Ramos (cell line): Measurements from ENCODE around the gene DLGAP1.

Source experiments
- in situ Hi-C: fragments of 300-500 bp; cut with MboI; formaldehyde crosslinking; loops from one replicate; pipeline ENCODE4 v1.14.3; 2022; ENCODE audit warnings: low sequenced_read_pairs; ENCODE audit not compliant: unreplicated experiment

The DLGAP1 gene

DNA sequence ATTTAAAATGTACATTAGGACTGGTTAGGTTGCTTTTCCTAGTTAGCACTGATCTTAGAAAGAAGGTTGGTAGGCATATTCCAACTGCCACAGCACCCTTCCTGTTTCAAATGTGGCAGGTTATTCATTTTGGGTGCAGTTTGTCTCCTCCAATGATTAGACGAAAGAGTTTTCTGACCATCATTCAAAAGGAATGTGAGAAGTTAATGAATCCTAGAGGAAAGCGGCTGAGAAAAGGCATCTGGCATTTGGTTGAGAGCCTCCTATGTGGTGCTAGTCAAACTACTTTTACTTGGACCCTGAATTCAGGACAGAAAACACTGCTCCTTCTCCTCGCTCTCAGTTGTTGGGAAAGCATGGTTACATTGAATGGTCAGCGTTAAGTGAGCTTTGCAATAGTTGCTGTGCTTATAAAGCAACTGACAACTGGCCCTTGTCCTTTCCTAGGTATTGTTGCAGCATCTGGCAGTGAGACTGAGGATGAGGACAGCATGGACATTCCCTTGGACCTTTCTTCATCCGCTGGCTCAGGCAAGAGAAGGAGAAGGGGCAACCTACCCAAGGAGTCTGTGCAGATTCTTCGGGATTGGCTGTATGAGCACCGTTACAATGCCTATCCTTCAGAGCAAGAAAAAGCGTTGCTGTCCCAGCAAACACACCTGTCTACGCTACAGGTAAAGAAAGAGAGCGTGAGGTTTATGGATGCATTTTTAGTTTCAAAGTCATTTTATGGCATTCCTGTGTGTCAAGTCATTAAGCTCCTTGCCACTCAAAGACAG, 999.0 kb downstream of the DLGAP1 start:
- in situ Hi-C loops, result loop anchor here (10.0 kb wide), 2 partner anchors 171 to 209 kb away; no protein-coding TSS in a partner anchor

GRCh38 chr18:3455090-3455635, 999.9 kb downstream of the DLGAP1 start:
- in situ Hi-C loops, result loop anchor here (10.0 kb wide), 2 partner anchors 170 to 210 kb away; no protein-coding TSS in a partner anchor

- in situ Hi-C loops, result loop anchor here (5.0 to 10.0 kb wide), 3 partner anchors 143 to 210 kb away; no protein-coding TSS in a partner anchor
Measured at GRCh38 chr18:3454365-3455089, 1000.6 kb downstream of the DLGAP1 start.

GRCh38 chr18:3453540-3454364, 1001.4 kb downstream of the DLGAP1 start:
- in situ Hi-C loops, result loop anchor here (5.0 to 10.0 kb wide), 3 partner anchors 144 to 211 kb away; no protein-coding TSS in a partner anchor

GRCh38 chr18:3452750-3453539, 1002.2 kb downstream of the DLGAP1 start:
- in situ Hi-C loops, result loop anchor here (5.0 to 10.0 kb wide), 3 partner anchors 144 to 212 kb away; no protein-coding TSS in a partner anchor

GRCh38 chr18:3451989-3452749, 1002.9 kb downstream of the DLGAP1 start:
- in situ Hi-C loops, result loop anchor here (5.0 to 10.0 kb wide), 3 partner anchors 145 to 213 kb away; no protein-coding TSS in a partner anchor

- in situ Hi-C loops, result loop anchor here (5.0 to 10.0 kb wide), 3 partner anchors 146 to 213 kb away; no protein-coding TSS in a partner anchor
Measured at GRCh38 chr18:3451183-3451988, 1003.7 kb downstream of the DLGAP1 start.

DNA sequence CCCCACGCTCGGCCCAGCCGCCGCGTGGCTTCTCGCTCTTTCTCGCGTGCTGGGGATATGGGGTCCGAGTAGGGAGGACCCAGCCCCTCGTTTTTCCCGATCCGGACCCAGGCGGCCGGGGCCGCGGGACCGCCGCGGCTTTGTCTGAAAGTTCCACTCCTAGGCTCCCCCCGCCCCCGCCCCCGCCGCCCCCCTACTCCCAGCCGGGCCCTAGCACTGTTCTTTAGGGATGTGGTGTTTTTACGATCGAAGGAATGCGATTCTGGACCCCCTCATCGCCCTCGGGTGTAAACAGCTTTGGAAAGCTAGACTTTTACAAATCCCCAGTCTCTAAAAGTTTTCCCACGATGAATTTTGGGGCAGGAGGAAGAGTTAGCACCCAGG, 1004.3 kb downstream of the DLGAP1 start:
- in situ Hi-C loops, result loop anchor here (5.0 to 10.0 kb wide), 3 partner anchors 147 to 214 kb away; no protein-coding TSS in a partner anchor

- in situ Hi-C loops, result loop anchor here (5.0 to 10.0 kb wide), 3 partner anchors 147 to 215 kb away; no protein-coding TSS in a partner anchor
Measured at GRCh38 chr18:3450012-3450798, 1004.9 kb downstream of the DLGAP1 start, which contains the start of gene TGIF1. TSS of gene TGIF1 (plus strand) at chr18:3450172. CDS start at chr18:3450490, 318 bp downstream.

DNA sequence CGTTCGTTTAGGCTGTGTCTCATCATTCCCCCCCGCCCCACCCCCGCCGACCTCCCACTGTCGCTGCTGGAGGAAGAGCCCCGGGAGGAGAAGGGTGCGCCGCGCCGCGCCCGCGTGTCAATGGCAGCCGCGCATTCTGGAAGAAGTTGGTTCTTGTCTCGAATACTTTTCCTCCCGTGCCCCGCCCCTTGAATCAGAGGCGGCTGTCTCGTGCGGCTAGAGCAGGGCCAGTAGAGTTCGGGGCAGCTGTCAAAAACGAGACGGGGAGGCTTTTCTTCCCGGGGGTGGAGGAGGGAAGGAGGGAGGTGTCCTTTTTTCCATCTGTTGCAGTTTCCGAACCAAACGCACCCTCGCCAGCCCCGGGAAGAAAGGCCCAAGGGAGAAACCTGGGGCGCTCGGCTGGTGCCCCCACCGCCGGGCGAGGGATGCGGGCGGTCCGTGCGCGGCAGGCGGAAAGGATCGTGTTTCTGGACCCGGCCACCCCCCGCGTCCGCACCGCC, 1005.5 kb downstream of the DLGAP1 start:
- in situ Hi-C loops, result loop anchor here (5.0 to 10.0 kb wide), 3 partner anchors 148 to 215 kb away; no protein-coding TSS in a partner anchor

- in situ Hi-C loops, result no loop called here
Measured at GRCh38 chr18:3448838-3449511, 1006.1 kb downstream of the DLGAP1 start.

GRCh38 chr18:3447895-3448837, 1006.9 kb downstream of the DLGAP1 start:
- in situ Hi-C loops, result no loop called here

GRCh38 chr18:3447068-3447894, 1007.8 kb downstream of the DLGAP1 start:
- in situ Hi-C loops, result no loop called here
